ENCODE data around the gene SOS1. TPM values are rescaled to one million over a fixed set of nuclear protein-coding genes. Genes with fewer than 3 reads are reported as not detected.
"Not testable (repeated sequence)": the region's sequence is repeated elsewhere in the genome, so short reads cannot be mapped to it uniquely, and the experiment has no call there.

Gene SOS1
- total and polyA plus RNA-seq, 5 donors: 6.7 to 30.4 (median 20.6) TPM

GRCh38 chr2:39150890-39151497, 30.1 kb upstream of the SOS1 start:
- H3K27me3 ChIP-seq (ENCODE audit: control insufficient read depth, insufficient read depth): no peaks in the 10 kb centered on the region
- no peak overlapping the region for H3K27ac ChIP-seq (ENCODE audit: low read length)
- DNase-seq (no peak), ATAC-seq (no peak)
- H3K4me3 ChIP-seq (ENCODE audit: low read length): no peak overlapping the region
- WGBS: 88% methylated on average over 9 of the region's 9 CpGs
- no peaks in the 10 kb centered on the region for H3K9me3 ChIP-seq (ENCODE audit: control insufficient read depth, low read length)
- no peaks in the 10 kb centered on the region for H3K4me1 ChIP-seq (ENCODE audit: control insufficient read depth, insufficient read depth, low read length)
- intact Hi-C loops (cut with DNase I): no loop called here

- 86% methylated on average over 6 of the region's 6 CpGs for WGBS
- no peaks in the 10 kb centered on the region for H3K9me3 ChIP-seq (ENCODE audit: control insufficient read depth, low read length)
- no peaks in the 10 kb centered on the region for H3K27me3 ChIP-seq (ENCODE audit: control insufficient read depth, insufficient read depth)
- intact Hi-C loops (cut with DNase I): no loop called here
- H3K4me3 ChIP-seq (ENCODE audit: low read length): no peak overlapping the region
- DNase-seq (no peak), ATAC-seq (no peak)
- no peaks in the 10 kb centered on the region for H3K4me1 ChIP-seq (ENCODE audit: control insufficient read depth, insufficient read depth, low read length)
- no peak overlapping the region for H3K27ac ChIP-seq (ENCODE audit: low read length)
These were observed 29.3 kb upstream of the SOS1 start for GRCh38 chr2:39150102-39150562.

GRCh38 chr2:39146630-39147029, 25.8 kb upstream of the SOS1 start:
- Histone ChIP-seq H3K4me3 (ENCODE audit: low read length) (no peak overlapping the region), H3K4me1 (ENCODE audit: control insufficient read depth, insufficient read depth, low read length) (no peaks in the 10 kb centered on the region), H3K27ac (ENCODE audit: low read length) (no peak overlapping the region), H3K9me3 (ENCODE audit: control insufficient read depth, low read length) (no peaks in the 10 kb centered on the region), H3K27me3 (ENCODE audit: control insufficient read depth, insufficient read depth) (no peaks in the 10 kb centered on the region)
- DNase-seq: no peak
- no peak for ATAC-seq
- intact Hi-C loops (cut with DNase I): no loop called here

- WGBS: 86% methylated on average over 3 of the region's 3 CpGs
- H3K27ac ChIP-seq (ENCODE audit: low read length): no peak overlapping the region
These were observed 25.1 kb upstream of the SOS1 start for GRCh38 chr2:39145906-39146421.

GRCh38 chr2:39144416-39144815, 23.6 kb upstream of the SOS1 start:
- ATAC-seq: no peak
- Histone ChIP-seq H3K4me3 (ENCODE audit: low read length) (no peak overlapping the region), H3K27me3 (ENCODE audit: control insufficient read depth, insufficient read depth) (no peaks in the 10 kb centered on the region), H3K4me1 (ENCODE audit: control insufficient read depth, insufficient read depth, low read length) (no peaks in the 10 kb centered on the region), H3K27ac (ENCODE audit: low read length) (no peak overlapping the region), H3K9me3 (ENCODE audit: control insufficient read depth, low read length) (no peaks in the 10 kb centered on the region)
- intact Hi-C loops (cut with DNase I): no loop called here
- no peak for DNase-seq
- WGBS: 100% methylated on average over 5 of the region's 5 CpGs

More at GRCh38 chr2:39145906-39146421, 25.1 kb upstream of the SOS1 start:
- Histone ChIP-seq H3K4me3 (ENCODE audit: low read length) (no peak overlapping the region), H3K4me1 (ENCODE audit: control insufficient read depth, insufficient read depth, low read length) (no peaks in the 10 kb centered on the region), H3K27me3 (ENCODE audit: control insufficient read depth, insufficient read depth) (no peaks in the 10 kb centered on the region), H3K9me3 (ENCODE audit: control insufficient read depth, low read length) (no peaks in the 10 kb centered on the region)
- intact Hi-C loops (cut with DNase I): no loop called here
- no peak for DNase-seq
- no peak for ATAC-seq

GRCh38 chr2:39142904-39143605, 22.2 kb upstream of the SOS1 start:
- Histone ChIP-seq H3K9me3 (ENCODE audit: control insufficient read depth, low read length) (no peaks in the 10 kb centered on the region), H3K27ac (ENCODE audit: low read length) (no peak overlapping the region), H3K4me3 (ENCODE audit: low read length) (no peak overlapping the region), H3K27me3 (ENCODE audit: control insufficient read depth, insufficient read depth) (no peaks in the 10 kb centered on the region), H3K4me1 (ENCODE audit: control insufficient read depth, insufficient read depth, low read length) (no peaks in the 10 kb centered on the region)
- 72% methylated on average over 3 of the region's 3 CpGs for WGBS
- DNase-seq: no peak
- no peak for ATAC-seq
- intact Hi-C loops (cut with DNase I): no loop called here

GRCh38 chr2:39141334-39142271, 20.8 kb upstream of the SOS1 start:
- Histone ChIP-seq H3K9me3 (ENCODE audit: control insufficient read depth, low read length) (no peaks in the 10 kb centered on the region), H3K27ac (ENCODE audit: low read length) (peak overlapping the region; percentile 7), H3K4me1 (ENCODE audit: control insufficient read depth, insufficient read depth, low read length) (no peaks in the 10 kb centered on the region), H3K27me3 (ENCODE audit: control insufficient read depth, insufficient read depth) (no peaks in the 10 kb centered on the region), H3K4me3 (ENCODE audit: low read length) (no peak overlapping the region)
- no peak for DNase-seq
- WGBS: 38% methylated on average over 8 of the region's 8 CpGs
- intact Hi-C loops (cut with DNase I): no loop called here
- ATAC-seq: peak; percentile 39 to 63

GRCh38 chr2:39140948-39141333, 20.1 kb upstream of the SOS1 start:
- H3K27ac ChIP-seq (ENCODE audit: low read length); ATAC-seq; H3K27me3 ChIP-seq (ENCODE audit: control insufficient read depth, insufficient read depth); DNase-seq; intact Hi-C loops (cut with DNase I); H3K9me3 ChIP-seq (ENCODE audit: control insufficient read depth, low read length); H3K4me3 ChIP-seq (ENCODE audit: low read length); H3K4me1 ChIP-seq (ENCODE audit: control insufficient read depth, insufficient read depth, low read length): not testable (repeated sequence)
- WGBS: 76% methylated on average over 7 of the region's 7 CpGs

- Histone ChIP-seq H3K27ac (ENCODE audit: low read length) (no peak overlapping the region), H3K9me3 (ENCODE audit: control insufficient read depth, low read length) (no peaks in the 10 kb centered on the region), H3K27me3 (ENCODE audit: control insufficient read depth, insufficient read depth) (no peaks in the 10 kb centered on the region), H3K4me3 (ENCODE audit: low read length) (no peak overlapping the region), H3K4me1 (ENCODE audit: control insufficient read depth, insufficient read depth, low read length) (no peaks in the 10 kb centered on the region)
- WGBS: 47% methylated on average over 3 of the region's 3 CpGs
- no peak for DNase-seq
- ATAC-seq: peak in 1 of 2 donors; percentile 64
- intact Hi-C loops (cut with DNase I): no loop called here
These were observed 19.5 kb upstream of the SOS1 start for GRCh38 chr2:39140322-39140847.

GRCh38 chr2:39139511-39140237, 18.8 kb upstream of the SOS1 start:
- intact Hi-C loops (cut with DNase I): no loop called here
- Histone ChIP-seq H3K4me1 (ENCODE audit: control insufficient read depth, insufficient read depth, low read length) (no peaks in the 10 kb centered on the region), H3K27me3 (ENCODE audit: control insufficient read depth, insufficient read depth) (no peaks in the 10 kb centered on the region), H3K9me3 (ENCODE audit: control insufficient read depth, low read length) (no peaks in the 10 kb centered on the region), H3K4me3 (ENCODE audit: low read length) (no peak overlapping the region), H3K27ac (ENCODE audit: low read length) (no peak overlapping the region)
- WGBS: 63% methylated on average over 2 of the region's 2 CpGs
- no peak for DNase-seq
- no peak for ATAC-seq
